Measurements from ENCODE around the gene ATP1B2. TPM values are rescaled to one million over a fixed set of nuclear protein-coding genes. Genes with fewer than 3 reads are reported as not detected.
A peak's percentile ranks its signal among the peaks of the same experiment; 100 is the strongest.

ATP1B2 gene
- total RNA-seq (2021): 29.1 to 37.5 TPM (median 35.9 TPM) in 3 replicates
- Bru-seq, nascent RNA: percentile 69 among the genes with signal in this experiment
- long read RNA-seq, experiment 1, transcript ATP1B2-201 (7 exons, 3,153 nt): major isoform, 227 of 264 reads
- long read RNA-seq, experiment 1, partial matches to known transcripts: 7 of 264 reads
- long read RNA-seq, experiment 1, other reads (novel, unspliced or antisense): 30 of 264 reads
- long read RNA-seq, experiment 2, transcript ATP1B2-201 (7 exons, 3,153 nt): major isoform, 14 of 47 reads
- long read RNA-seq, experiment 2, partial matches to known transcripts: 3 of 47 reads
- long read RNA-seq, experiment 2, other reads (novel, unspliced or antisense): 30 of 47 reads
- long read RNA-seq, experiment 3, partial matches to known transcripts: 0 of 2 reads
- long read RNA-seq, experiment 3, other reads (novel, unspliced or antisense): 1 of 2 reads

GRCh38 chr17:7650509-7651096 is at the start of gene ATP1B2:
Gene ATP1B2, plus strand, starts transcription at chr17:7650926. Its CDS starts 593 bp downstream, at chr17:7651519.
- POLR2A ChIA-PET: interaction anchor here (0.6 to 3.8 kb wide), 24 partner anchors 9 to 1391 kb away, joined by 3 to 80 read pairs (median 4); partner anchors contain the start of genes CTC1, FXR2, MPDU1 and SAT2
- peak; percentile 96 for DNase-seq (ENCODE audit: low spot score)
- no peaks in the 10 kb centered on the region for H3K9me3 Mint-ChIP-seq

GRCh38 chr17:7606280-7606679 is 44.4 kb upstream of the ATP1B2 start:
- ChIA-PET POLR2A (no interaction called here), CTCF (interaction anchor here (1.3 kb wide), 1 partner anchor 17 kb away, joined by 4 read pairs; the partner anchor contains the start of gene SOX15)
- ATAC-seq: no peak
- Mint-ChIP-seq H3K4me1 (no peaks in the 10 kb centered on the region), H3K9me3 (no peaks in the 10 kb centered on the region), H3K27me3 (ENCODE audit: low read depth) (no peaks in the 10 kb centered on the region), H3K36me3 (peaks cover 42% of the 10 kb centered on the region), H3K4me3 (no peak overlapping the region), H3K27ac (peak overlapping the region; percentile 10; the same call in 1 of the 2 replicates)
- DNase-seq (ENCODE audit: low spot score): no peak
- TF ChIP-seq E2F5 (CRISPR knock-in tag; IDR thresholded peaks at IDR 0.05) (no peak), ZNF416 (CRISPR knock-in tag; IDR thresholded peaks at IDR 0.05) (no peak), NR1H2 (CRISPR knock-in tag; IDR thresholded peaks at IDR 0.05) (no peak), ATF1 (CRISPR knock-in tag; IDR thresholded peaks at IDR 0.05) (no peak), ZNF232 (CRISPR knock-in tag; IDR thresholded peaks at IDR 0.05) (no peak), ZBTB43 (CRISPR knock-in tag; IDR thresholded peaks at IDR 0.05) (no peak), CDX4 (CRISPR knock-in tag; IDR thresholded peaks at IDR 0.05; ENCODE audit: borderline replicate concordance) (no peak), ATF2 (CRISPR knock-in tag; IDR thresholded peaks at IDR 0.05; ENCODE audit: borderline replicate concordance, low read depth) (no peak), GRHL2 (CRISPR knock-in tag; IDR thresholded peaks at IDR 0.05; ENCODE audit: insufficient replicate concordance, severe bottlenecking) (no peak), ZNF532 (CRISPR knock-in tag; IDR thresholded peaks at IDR 0.05; ENCODE audit: borderline replicate concordance) (no peak)

More at GRCh38 chr17:7650509-7651096, at the start of gene ATP1B2:
- ATAC-seq: peak; percentile 97
- TF ChIP-seq AFF4 (CRISPR knock-in tag; IDR thresholded peaks at IDR 0.05; ENCODE audit: borderline replicate concordance) (no peak), SP1 (CRISPR knock-in tag; conservative IDR thresholded peaks at IDR 0.05) (peak; percentile 49)
- peaks cover 18% of the 10 kb centered on the region for H3K36me3 Mint-ChIP-seq
- peaks cover 53% of the 10 kb centered on the region for H3K27me3 Mint-ChIP-seq (ENCODE audit: low read depth)
- H3K27ac Mint-ChIP-seq: peak within 1 kb of the TSS; percentile 73
- H3K4me3 Mint-ChIP-seq: peak within 1 kb of the TSS; percentile 83
- peaks cover 33% of the 10 kb centered on the region for H3K4me1 Mint-ChIP-seq
- CTCF ChIA-PET: interaction anchor here (0.5 to 7.5 kb wide), 20 partner anchors 16 to 1165 kb away, joined by 3 to 88 read pairs (median 4); partner anchors contain the start of genes FXR2, SAT2, SOX15 and TP53

All from WTC11 (cell line).